Hematopoietic multipotent progenitor cell treated with erythropoietin and hydrocortisone succinate and interleukin-3 and kit ligand, for 17 days (in vitro differentiated cells): ENCODE results near the gene POPDC3.
"Not testable (repeated sequence)": the region's sequence is repeated elsewhere in the genome, so short reads cannot be mapped to it uniquely, and the experiment has no call there.

ENCODE experiments used
- DNase-seq: peaks from one replicate; pipeline ENCODE4 v3.0.0-alpha.2; 2015; ENCODE audit warnings: low spot score

The POPDC3 gene, protein sequence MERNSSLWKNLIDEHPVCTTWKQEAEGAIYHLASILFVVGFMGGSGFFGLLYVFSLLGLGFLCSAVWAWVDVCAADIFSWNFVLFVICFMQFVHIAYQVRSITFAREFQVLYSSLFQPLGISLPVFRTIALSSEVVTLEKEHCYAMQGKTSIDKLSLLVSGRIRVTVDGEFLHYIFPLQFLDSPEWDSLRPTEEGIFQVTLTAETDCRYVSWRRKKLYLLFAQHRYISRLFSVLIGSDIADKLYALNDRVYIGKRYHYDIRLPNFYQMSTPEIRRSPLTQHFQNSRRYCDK

DNA sequence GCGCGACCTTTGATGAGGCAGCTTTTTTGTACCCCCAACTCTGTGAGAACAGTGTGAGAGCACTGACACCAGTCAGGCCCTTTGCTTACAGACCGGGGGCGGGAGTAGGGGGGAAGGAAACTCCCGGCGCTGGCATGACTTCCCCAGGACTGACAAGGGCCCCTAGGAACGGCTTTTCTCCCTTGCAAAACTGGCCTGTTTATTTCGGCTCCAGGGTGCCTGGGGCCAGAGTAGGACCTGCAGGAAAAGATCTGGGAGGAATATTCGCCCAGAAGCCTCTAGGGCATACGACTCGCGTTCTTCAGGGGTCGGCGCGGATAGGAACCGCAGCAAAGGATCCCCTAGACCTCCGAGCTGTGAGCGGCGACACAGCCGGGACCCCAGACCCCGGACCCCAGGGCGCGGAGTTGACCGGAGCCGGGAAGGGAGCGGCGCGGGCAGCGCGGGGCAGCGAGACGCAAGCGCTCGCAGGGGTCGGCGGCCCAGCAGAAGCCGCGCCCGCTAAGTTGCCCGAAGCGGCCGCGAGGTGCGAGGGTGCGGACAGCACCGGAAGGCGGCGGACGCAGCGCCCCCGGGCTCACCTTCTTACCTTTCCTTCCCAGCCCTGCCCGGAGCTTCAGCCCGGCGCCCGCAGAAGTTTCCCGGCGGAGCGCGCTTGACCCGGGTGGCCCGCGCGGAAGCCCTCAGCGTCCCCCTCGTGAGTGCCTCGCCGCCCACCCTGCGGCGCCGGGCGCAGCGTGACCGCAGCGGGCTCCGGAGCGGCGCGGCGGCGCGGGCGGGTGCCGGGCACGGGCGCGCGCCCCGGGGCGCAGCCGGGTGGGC, at the start of gene POPDC3:
Gene POPDC3 (minus strand): TSS at position 771 of the 822 bp plus-strand sequence. CDS start 18,105 bp downstream, outside the sequence.
- no peak for DNase-seq

DNA sequence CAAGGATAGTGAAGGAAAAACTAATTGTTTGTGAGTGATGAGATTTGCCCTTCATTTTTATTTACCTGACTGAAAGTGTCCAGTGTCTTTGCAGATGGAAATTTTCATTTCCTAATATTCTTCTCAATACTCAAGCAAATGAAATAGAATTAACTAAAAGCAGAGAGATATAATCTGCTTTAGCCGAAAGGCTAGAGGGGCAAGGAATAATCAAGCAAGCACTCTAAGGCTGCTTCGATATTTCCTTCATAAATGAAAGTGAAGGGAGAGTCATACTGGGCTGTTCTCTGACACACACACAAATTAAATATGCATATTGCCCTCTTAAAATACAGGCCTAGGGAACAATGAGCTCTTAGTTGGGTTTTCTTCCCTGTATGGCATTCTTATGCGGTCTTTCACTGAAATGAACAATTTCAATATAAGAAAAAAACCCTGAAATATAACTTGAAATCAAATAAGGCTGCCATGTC, 47.5 kb upstream of the POPDC3 start:
- no peak for DNase-seq

DNA sequence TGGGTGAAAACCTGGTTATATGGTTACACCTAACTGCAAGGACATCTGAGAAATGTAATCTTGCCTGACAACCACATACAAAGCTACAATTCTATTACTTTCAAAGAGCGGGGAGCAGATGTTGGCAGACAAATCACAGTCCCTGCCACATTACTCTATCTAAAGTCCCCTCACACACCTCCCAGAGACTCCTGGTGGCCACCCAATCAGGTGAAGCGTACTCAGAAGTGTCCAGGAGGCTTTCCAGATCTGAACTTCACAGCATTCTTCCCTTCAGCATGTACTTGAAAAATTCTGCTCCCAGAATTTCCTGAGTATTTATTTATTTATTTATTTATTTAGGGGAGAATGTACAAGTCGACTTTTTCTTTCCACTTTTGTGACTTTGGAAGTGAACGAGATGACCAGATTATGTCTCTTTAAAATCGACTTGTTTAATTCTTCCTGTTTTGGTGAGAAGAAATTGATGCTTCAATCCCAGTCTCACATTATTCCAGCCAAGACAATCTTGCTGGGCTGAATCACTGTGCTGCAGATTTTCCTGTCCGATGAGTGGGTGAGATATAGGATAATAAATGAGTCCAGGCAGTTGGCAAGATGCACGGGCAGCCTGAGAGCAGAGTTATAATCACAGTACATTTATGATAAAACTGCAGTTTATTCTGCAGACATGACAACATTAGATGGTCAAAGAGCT, 46.9 kb upstream of the POPDC3 start:
- DNase-seq, result no peak

DNA sequence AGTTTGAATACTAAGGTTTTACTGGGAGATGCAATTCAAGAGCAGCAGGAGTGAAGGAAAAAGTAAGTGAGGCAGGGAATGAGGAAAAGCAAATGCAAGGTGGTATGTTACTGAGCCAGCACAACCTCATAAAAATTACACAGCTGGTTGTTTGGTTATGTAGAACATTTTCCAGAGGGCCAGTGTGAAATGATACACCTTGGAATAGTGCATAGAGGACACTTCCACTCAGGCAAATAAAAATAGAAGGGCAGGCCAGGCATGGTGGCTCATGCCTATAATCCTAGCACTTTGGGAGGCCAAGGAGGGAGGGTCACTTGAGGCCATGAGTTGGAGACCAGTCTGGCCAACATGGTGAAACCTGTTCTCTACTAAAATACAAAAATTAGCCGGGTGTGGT, 43.4 kb upstream of the POPDC3 start:
- no peak for DNase-seq

DNA sequence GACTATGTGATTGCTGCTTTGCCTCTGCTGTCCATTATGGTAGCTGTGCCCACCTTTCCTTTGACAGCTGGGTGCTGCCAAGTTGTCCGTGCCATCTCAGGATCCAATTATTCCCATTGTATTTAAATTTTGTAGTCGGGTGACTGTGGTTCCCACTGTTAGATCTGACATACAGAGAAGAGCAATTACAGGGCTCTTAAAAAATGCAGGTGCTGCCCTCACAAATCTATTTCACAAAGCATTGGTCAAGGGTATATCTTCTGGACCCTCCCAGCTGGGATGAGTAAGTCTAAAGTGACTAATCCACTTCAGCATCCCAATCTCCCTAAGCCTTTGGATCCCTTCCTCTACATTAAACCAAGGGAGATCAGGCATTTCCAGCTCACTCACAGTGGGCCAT, 41.4 kb upstream of the POPDC3 start:
- not testable (repeated sequence) for DNase-seq

DNA sequence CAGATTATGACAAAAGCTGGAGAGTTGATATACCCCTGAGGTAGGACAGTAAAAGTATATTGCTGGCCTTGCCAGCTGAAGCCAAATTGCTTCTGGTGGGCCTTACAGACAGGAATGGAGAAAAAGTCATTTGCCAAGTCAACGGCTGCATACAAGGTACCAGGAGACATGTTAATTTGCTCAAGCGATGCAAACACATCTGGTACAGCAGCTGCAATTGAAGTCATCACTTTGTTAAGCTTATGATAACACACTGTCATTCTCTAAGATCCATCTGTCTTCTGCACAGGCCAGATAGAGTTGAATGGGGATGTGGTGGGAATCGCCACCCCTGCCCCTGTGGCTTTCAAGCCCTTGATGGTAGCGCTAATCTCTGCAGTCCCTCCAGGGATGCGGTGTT, 40.4 kb upstream of the POPDC3 start:
- DNase-seq, result no peak

DNA sequence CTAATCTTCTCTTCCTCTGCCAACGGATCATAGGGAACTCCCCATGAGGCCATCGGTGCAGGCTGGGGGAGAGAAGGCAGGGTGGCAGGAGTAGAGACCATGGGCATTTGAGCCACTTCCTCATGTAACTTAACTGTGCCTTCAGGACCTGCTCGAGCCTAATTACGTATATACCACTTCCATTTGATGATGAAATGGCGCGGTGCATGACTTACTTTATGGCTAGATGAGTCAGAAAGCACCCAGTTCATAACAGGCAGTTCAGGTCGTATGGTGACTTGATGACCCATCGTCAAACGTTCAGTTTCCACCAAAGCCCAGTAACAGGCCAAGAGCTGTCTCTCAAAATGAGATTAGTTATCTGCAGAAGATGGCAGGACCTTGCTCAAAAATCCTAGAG, 39.4 kb upstream of the POPDC3 start:
- DNase-seq, result not testable (repeated sequence)

DNA sequence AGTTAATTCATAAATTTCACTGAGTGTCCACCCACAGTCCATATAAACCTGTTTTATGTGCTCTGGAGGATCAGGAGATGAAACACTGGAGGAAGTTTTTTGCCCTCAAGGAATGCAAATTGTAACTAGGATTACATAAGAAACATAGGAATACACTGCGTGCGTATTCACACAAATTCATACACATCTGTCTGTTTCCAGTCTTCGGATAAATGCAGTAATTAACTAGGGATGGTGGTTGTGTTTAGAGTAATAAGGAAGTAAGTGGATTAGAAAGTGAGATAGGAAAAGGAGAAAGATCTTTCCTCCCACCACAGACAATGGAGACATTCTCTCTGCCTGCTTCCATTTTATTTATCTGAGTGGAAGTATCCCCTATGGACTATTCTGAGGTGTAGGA, 35.7 kb upstream of the POPDC3 start:
- no peak for DNase-seq

DNA sequence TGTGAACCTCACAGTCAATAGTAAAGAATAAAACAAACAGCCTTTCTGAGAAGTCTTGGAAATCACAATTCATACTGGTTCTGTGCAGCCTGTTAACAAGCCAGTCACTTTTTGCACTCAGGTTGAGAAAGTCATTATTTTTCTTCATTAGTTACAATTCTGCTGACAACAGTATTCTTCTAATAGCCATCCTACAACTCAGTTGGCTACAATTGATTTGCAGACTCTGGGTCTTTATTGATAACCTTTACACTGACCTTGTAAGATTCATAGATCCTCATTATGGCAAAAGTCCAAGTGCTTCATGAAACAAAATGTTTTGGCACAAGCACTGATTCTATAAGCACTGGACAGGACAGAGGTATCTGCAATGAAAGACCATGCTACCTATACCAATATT, 34.9 kb upstream of the POPDC3 start:
- no peak for DNase-seq

DNA sequence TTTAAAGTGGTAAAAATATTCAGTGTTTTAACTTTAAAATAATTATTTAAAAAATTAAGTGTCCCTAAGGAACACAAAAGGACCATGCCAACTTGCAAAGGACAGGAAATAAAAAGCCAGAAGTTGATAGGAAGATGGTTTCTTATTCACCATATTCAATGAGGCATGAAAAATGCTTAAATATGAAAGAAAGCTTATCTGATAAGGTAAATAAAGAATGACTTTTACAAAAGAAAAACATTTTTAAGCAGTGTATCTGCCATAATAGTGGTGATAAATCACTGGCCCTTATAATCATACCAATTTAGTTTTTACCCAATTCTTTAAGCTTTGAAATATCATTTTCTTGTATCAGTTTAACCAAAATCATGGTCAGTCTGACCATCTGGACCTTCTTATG, 33.5 kb upstream of the POPDC3 start:
- no peak for DNase-seq

DNA sequence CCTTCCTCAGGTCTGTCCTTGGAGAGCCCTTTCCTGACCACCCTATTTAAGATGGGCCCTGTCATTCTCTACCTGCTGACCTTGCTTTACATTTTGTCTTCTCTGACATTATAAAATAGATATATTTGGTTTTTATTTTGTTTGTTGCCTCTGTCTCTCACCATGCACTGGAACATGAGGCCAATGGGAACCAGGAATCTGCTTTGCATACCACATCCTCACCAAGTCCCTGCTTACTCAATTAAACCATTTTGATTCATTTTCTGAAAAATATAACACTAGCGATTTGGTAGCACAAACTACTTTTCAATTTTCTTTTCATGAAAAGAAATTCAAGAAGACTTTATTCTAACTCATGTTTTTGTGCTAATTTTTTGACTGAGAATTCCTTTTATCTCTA, 32.8 kb upstream of the POPDC3 start:
- DNase-seq, result no peak

DNA sequence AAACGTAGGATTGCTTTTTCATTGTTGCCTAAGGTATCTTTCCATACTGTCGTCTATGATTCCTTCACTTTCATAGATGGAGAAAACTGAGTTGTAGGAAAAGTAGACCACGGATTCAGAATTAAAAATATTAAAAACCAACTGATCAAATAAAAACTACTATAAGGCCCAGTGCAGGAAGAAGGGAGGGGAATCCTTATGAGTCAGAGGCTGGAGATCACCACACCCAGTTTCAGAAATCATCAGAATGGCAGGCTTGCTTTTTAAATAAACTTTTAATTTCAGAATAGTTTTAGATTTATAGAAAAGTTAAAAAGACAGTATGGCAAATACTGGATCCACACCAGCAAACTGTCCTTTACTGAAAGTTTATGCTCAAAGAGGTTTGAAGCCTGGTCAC, 32.0 kb upstream of the POPDC3 start:
- DNase-seq, result no peak

DNA sequence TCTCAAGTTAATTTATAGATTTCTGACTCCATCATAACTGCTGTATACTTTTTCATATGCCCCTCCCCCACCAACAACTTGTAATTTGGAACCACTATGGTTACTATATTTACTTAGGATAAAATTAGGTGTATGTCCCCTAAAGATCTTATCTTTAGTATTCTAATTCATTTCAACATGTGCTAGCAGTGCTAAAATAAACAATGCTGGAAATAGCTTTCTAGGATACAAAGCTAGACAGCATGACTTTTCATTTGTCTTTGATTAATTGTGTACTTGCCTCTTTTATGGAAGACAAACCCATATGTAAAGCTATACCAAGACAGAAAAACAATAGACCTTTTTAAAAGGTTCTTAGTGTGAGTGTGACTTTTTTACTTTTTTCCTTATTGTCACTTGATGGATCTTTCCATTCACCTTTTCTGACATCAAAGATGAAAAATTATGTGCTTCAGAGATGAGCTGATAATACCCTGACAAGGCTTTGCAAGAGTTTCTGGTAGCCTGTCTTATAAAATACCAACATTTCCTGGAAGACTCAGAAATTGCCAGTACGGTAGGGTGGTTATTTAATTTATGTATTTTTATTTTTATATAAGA, 31.2 kb upstream of the POPDC3 start:
- no peak for DNase-seq

DNA sequence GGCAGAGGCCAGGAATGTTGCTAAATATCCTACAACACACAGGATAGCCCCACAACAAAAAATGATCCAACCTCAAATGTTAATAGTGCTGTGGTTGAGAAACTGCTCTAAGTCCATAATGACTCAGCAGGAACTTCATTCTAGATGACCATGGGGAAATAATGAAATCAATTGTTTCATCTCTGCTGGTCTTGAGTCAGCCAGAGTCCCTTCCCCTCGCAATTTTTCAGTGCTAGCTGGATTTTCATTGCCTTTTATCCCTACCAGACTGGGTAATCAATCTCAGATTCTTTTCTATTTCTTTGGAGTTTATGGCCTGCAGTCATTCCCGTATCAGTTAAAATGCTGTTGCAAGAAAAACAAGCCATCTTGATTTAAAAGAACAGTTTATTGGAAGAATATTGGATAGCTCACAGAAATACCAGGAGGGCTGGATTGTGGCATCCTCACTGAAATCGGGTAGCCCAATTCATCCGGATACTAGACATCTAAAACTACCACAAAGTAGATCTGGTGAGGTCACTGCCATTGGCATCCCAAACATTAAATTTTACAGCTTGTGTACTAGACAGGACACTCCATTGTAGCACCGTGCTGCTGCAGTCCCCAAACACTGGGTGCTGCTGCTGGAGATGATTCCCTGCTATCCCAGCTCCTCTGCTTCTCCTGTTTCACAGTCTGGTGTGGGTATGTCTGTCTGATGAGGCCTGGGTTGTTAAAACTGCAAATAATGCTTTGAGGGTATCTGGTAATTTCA, 30.3 kb upstream of the POPDC3 start:
- DNase-seq, result no peak

DNA sequence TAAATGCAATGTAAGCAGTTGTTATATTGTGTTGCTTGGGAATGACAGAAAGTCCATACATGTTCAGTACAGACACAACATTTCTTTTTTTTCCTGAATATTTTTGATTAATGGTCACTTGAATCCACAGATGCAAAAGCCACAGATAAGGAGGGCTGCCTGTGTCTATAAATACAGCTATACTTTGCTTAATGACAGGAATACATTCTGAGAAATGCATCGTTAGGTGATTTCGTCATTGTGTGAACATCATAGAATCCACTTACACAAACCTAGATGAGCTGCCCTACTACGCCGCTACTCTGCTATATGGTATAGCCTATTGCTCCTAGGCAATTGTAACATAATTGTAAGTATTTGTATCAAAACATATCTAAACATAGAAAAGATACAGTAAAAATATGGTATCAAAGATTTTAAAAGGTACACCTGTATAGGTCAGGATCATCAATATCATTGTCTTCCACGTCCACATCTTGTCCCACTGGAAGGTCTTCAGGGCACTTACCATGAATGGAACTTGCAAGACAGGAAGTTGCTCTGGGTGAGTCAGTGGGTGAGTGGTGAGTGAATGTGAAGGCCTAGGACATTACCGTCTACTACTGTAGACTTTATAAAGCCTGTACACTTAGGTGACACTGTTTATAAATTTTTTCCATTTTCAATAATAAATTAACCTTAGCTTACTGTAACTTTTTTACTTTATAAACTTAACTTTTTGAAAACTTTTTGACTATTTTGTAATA, 27.9 kb upstream of the POPDC3 start:
- DNase-seq, result no peak

DNA sequence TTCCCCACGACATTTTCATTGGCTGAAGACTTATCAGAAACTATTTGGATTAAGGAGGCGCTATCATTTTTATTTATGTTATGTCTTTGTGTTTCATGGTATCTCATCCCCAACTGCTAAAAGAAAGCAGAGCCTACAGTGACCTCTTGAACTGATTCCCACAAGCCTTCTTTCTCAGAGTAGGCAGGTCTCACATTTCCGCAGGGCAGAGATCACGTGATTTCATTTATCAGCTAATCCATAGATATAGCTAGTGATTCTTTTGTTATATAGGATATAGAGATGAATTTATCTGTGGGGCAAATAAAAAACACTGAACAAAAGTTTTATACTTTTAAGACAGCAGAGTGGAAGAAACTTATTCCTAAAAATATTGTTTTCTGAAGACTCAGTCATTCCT, 25.0 kb upstream of the POPDC3 start:
- no peak for DNase-seq

DNA sequence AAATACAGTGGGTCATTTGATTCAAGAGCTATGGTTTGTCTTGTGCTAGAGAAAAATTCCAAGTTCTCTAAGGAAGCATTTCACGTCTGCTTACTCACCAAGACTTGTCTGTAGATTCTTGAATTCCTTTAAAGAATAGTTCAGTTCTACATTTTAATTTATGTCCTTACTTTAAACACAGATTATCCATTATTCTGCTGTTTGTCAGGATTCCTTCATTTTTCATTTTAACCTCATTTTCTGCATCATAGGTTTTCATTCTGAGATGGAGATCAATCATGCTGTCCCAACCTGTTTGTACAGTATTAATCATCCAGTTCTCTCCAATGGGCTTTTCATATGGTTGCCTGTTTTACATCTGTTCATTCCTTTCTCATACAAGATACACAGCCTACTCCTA, 24.5 kb upstream of the POPDC3 start:
- no peak for DNase-seq

DNA sequence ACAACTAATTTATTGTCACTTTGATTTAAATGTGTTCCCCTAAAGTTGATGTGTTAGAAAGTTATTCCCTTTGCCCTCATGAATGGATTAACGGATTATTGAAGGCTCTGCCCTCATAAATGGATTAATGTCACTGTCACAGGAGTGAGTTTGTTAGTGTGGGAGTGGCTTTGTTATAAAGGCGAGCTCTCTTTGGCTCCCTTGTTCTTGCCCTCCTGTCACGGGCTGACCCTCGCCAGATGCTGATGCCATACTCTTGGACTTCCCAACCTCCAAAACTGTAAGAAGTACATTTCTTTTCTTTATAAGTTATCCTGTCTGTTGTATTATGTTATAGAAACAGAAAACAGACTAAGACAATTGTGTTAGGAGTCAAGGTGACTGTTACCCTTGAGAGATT, 22.7 kb upstream of the POPDC3 start:
- no peak for DNase-seq

DNA sequence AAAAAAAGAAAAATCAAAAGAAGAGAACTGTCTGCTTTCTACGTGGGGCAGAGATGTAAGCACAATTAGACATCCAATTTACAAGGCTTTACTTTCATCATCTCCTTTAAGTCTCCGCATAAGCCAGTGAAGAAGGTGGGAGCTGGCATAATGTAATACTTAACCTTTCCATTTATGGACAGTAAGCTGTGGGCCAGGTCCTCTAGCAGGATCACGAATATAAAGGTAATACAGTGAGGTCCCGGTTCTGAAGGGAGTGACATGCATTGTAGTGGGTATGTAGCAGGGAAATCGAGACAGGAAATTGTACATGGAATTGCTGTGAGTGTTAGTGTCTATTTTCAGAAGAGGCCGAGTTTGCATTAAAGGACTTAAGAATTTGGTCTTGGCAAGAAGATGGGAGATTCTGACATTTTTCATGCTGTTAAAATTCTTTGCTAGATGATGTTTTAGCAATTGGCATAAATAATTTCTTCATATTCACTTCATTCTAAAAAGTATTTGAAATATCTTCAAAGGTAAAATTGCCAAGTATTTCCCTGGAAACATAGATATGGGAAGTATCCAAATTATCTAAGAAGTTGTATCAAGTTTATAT, 20.4 kb upstream of the POPDC3 start:
- no peak for DNase-seq

DNA sequence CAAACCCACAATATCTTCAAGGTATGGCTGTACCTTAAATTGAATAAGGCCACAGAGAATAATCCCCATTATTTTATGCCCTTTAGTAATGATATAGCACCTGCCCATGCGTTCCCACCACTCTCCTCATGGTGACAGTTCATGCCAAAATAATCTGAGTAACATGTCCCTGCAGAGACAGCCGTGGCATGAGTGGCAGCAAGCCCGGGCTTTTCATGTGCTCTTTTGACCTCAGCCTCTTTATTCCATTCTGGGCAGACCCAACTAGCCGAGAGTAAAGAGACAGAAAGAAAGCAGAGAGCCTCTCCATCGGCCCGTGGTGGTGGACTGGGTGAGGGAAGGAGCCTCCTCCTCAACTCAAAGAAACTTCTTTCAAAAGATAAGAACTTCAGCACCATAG, 19.9 kb upstream of the POPDC3 start:
- DNase-seq, result no peak

DNA sequence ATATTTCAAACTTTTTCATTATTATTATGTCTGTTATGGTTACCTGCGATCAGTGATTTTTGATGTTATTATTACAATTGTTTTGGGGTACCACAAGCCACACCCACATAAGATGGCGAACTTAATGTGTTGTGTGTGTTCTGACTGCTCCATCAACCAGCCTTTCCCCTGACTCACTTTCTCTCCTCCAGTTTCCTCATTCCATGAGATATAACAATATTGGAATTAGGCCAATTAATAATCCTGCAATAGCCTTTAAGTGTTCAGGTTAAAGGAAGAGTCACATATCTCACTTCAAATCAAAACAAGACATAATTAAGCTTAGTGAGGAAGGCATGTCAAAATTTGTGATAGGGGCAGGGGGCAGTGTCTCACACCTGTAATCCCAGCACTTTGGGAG, 16.3 kb upstream of the POPDC3 start:
- DNase-seq, result no peak
